Amniotic stem cell (primary cell): ENCODE results near the gene RAB6A.
A peak's percentile ranks its signal among the peaks of the same experiment; 100 is the strongest.

Experiments used
- DNase-seq: peaks from one replicate; lab custom pipeline; 2025; lab: John Stamatoyannopoulos, UW

RAB6A gene

DNA sequence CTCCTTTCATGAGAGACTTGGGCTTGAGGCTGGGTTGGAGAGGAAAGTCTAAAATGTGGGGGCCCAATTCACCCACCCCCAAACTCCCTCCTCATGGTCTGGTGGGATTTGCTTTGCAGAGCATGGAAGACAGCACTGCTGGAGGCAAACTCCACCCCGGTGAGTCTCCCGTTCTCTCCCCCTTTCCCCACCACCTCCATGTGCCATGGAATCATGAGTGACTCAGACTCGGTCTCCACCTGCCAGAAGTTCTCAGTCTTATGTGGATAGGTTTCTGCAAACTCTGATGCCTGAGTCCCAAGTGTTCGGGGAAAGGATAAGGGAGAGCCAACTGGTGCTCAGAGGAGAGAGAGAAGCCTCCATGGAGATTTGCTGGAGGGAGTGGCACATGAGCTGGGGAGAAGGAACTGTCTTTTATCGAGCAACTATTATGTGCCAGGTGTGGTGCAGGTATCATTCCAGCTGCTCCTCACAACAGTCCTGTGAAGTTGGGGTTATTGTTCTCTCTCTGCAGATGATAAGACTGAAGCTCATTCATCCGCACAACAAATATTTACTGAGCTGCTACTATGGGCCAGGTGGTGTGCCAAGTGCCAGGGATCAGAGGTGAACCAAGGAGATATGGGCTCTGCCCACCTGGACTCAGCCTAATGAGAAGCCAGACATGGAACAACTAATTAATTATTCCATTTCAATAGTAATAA, 107.9 kb downstream of the RAB6A start:
- no peak for DNase-seq

DNA sequence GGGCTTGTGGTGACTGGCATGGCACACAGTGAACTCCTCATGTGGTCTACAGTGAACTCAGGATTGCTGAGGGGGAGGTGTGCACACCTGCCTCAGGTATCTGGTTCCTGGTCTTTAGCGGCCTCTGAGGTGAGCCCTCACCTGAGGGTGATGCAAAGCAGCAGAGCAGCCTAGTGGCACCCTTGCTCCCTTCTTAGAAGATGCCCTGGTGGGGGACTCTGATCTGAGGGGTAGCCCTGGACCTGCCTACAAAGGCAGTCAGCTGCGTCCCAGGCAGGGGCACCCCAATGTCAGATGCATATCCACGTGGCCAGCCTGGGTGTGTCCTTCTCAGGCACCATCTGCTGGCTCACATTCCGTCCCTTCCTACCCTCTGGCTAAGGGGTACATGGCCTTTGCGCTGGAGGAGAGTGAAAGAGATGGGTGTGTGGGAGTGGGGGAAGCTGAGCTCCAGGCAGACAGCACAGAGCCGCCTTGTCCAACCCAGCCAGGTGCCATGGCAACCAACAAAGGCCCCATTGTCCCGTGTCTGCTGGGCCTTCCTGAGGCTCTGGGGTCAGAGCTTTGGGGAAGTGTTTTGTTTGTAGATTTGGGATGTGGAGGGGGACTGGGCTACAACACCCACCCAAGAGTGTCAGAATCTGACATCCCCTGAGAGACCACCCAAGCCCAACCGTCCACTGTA, 108.7 kb downstream of the RAB6A start:
- DNase-seq = no peak

DNA sequence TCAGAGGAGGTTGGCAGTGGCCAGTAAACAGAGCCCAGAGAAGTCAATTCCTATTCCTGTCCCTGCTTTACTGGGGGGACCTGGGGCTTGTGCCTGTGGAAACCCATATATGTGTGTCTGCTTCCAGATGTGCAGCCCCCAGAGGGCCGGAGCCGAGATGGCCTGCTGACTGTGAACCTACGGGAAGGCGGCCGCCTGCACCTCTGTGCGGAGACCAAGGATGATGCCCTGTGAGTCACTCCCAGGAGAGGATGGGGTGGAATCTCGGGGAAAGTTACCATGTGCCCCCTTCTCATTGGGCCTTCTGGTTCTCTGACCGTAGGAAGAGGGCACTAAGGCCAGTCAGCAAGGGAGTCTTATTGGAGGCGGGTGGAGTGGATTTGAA, 109.2 kb downstream of the RAB6A start:
- no peak for DNase-seq

DNA sequence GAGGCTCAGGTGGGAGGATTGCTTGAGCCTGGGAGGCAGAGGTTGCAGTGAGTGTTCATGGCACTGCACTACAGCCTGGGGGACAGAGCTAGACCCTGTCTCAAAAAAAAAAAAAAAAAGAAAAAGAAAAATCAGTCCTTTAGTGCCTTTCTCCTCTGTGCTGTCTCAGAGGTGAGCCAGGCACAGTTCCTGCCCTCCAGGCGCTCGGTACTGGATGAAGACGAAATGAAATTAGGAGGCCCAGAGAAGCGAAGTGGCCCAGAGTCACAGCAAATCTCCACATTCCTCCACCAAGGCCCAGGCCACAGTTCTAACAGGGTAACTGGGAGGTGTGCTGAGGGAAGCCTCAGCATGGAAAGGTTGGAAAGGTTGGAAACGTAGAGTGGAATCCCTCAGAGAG, 109.6 kb downstream of the RAB6A start:
- no peak for DNase-seq

DNA sequence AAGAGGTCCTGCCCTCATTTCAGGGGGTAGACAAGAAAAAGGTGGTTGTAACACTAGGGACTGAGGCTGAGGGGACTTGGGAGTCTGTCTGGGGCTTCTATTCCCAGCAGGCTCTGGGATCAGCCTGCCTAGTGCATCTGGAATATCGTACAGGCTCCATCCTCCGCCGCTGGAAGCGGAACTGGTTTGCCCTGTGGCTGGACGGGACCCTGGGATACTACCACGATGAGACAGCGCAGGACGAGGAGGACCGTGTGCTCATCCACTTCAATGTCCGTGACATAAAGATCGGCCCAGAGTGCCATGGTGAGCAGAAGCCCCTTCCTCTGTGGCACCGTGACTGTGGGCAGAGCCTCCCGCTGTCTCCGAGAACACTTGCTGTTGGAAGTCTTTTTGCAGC, 110.5 kb downstream of the RAB6A start:
- no peak for DNase-seq

DNA sequence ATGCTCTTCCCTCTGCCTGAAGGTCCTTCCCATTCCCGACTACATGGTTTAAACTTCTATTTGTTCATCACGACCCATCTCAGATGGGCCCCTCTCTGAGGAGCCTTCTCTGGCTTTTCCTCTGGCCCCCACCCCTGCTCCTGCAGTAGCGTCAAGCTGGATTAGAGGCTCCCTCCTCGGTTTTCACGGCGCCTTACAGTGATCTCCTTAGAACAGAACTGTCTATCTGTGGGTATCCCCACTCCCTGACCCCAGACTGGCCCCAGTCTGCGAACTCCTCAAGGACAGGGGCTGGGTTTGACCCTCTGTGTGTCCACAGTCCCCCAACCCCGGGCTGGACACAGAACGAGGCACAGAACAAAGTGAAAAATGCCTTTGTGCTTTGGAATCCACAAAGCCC, 111.7 kb downstream of the RAB6A start:
- no peak for DNase-seq

DNA sequence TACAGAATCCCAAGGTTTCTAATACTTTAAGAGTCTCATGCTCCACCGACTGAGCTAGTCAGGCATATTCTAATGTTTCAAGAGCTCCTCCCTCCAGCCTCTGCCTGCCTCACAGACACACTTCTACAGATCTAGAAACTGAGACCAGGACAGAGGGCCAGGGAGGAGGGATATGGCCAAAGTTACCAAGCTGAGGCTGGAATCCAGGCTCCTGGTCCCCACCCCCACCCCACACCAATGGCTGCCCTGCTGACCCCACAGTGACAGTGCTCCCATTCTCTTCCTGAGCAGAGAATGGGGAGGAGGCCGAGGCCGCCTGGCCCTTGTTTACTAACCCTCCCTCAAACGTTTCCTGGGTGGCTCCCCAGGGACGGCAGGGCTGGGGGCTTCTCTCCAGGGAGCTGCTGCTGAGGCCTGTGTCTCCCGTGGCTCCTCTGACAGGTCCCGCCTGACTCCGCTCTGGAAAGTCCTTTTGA, 112.3 kb downstream of the RAB6A start:
- DNase-seq = no peak

DNA sequence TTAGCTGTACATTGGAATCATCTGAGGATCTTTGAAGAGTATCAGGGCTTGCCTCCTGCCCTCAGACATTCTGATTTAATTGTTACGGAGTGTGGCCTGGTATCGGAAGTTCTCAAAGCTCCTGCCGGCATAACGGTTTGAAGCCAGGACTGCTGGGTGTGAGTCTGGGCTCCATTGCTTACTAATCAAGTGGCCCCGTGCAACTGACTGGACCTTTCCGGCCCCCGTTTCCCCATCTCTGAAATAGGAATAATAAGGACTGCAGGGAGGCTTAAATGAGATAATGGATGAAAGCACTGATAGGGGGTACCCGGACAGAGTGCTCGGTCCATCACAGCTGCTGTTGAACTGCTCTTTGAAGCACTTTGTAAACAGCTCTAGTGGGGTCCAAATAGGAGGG, 112.8 kb downstream of the RAB6A start:
- no peak for DNase-seq

DNA sequence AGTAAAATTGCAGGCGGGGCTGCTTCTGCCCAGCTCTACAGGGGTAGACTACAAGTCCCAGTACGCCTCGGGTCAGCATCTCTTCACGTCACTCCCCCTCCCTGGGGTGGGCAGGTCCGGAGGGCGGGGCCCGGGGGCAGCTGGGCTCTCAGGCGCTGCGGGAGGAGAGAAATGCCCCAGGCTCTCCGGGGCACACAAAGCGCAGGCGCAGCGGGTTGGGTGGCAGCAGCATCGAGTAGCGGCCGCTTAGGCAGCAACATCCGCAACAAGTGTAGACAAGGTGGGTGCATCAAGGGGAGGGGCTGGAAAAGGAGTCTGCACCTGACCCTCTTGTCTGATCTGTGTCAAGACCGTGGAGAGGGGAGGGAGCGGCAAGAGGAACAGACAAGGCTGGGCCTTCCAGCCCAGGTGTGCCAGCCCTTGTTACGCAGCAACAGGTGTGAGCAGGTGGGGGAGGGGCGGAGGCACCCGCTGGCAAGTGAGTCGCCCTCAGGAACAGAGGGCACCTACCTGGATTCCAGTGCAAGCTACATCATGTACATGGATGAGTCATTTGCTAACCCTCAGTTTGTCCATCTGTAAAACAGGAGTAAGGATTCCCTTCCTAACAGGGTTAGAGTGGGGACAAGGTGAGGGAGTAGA, 113.3 kb downstream of the RAB6A start:
- DNase-seq = peak; percentile 60

DNA sequence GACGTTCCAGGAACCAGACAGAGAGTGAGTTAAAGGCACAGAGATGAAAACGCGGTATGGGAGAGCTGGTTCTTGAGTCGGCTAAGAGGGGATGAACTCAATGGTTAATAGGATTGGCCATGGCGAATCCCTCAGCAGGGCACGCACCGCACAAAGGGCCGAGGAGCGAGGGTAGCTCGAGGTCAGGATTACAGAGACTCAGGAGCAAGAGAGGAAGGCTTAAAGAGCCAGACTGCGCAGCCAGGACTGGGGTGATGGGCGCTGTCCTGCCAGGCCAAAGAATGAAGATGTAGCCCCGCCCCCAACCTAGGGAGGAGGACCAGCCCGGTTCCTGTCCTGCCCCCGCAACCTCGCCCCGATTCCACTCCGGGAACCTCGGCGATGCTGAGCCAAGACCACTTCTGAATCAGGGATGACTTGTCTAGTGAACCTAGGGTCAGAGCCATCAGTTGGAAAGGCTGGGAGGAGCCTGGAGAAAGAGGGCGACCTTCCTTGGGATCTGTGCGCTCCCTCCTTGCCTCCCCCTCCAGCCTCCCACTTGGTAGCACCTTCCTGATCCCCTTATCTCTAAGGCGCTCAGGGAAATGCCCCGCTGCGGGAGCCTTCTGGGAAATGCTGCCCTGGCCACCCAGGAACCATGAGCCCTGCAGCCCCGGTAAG, 114.8 kb downstream of the RAB6A start, which contains the start of gene PLEKHB1:
TSS of gene PLEKHB1 (plus strand) at position 610 of the 660 bp plus-strand sequence. CDS start at position 638, 28 bp downstream.
- no peak for DNase-seq

DNA sequence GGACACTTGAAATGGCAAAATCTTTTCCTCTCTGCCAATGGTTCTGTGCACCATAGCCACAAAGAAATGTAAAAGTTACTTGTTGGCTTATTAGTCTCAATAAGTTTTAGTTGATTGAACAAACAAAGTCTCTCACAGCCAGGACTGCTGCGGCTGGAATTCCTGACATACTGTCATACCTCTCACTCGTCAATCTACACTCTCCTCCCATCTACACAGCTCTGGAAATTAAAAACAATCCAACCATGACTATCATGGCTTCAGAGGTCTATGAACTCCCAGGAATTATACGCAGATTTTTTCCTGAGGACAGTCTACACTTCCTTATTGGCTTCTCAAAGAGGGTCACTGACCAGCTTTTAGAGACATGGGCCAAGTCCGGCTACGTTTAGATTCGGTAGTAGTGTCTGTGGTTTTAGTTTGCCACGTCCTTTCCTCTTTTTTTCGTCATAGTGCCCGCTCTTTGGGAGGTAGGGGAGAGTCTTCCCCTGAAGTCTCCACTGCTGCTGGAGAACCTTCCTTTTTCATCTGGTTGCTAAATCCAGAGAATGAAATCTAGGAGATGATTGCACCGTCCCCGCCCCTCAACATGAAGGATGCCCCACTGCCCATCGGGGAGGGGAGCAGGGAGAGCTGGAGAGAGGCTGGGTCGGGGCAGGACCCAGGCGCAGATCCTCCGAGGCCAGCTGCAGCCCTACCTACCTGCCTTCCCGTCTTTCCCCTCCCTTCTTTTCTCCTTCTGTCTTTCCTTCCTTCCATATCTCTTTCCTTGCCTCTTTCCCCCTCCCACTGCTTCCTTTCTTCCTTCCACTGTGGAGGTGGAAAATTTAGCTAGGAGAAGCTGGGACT, 115.5 kb downstream of the RAB6A start:
- no peak for DNase-seq

DNA sequence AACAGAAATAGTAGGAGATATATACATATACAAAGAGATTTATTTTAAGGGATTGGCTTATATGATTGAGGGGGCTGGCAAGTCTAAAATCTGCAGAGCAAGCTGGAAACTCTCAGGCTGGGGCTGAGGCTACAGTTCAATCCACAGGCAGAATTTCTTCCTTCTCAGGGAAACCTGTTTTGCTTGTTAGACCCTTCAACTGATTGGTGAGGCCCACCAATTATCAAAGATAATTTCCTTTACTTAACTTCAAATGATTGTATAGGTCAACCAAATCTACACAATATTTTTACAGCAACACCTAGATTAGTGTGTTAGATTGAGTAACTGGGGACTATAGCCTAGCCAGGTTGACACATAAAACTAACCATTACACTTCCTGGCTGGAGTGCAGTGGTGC, 119.2 kb downstream of the RAB6A start:
- no peak for DNase-seq

DNA sequence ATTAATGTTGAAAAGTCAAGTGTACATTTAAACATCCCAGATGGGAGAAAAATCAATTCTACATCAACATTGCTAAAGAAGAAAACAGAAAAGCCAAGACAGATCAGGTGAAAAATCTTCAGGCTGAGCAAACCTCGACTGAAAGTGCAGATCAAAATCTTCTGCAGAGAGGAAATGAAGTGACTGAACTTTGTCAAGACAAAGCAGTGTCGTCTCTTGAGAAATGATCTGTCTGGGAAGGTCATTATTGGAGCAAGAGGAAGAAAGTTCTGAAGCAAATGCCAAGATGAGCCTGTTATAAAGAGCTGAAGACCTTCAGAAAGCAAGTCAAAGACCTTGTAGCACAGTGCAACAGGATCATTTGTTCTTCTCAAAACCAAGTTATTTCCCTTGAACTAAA, 120.3 kb downstream of the RAB6A start:
- DNase-seq = no peak

DNA sequence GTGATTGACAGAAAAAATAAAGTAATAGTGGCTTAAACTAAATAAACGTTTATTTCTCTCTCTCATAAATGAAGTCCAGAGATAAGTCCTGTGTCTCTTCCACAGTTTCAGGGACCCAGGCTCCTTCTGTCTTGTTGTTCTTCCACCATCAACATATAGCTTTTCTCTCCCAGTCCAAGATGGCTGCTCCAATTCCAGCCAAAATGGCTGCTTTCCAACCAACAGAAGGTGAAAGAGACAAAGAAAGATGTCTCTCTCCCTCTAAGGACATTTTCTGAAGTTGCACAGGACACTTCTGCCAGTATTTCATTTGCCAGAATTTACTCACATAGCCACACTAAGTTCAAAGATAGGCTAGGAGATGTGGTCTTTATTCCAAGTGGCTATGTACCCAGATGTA, 123.9 kb downstream of the RAB6A start:
- no peak for DNase-seq

DNA sequence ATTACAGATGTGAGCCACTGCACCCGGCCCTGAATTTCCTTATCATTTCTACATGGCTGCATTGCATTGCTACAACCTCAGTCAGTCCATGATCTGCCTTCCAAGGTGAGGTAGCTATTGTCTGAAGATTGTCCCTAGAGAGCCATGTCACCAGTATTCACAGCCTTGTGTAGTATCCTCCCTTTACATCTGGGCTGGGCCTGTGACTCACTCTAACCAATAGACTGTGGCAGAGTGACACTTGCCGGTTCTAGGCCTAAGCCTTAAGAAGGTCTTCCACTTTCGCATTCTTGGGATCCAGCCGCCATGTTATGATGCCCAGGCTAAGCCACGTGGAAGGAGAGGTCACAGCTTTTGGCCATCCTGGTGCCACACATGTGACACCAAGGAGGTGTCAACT, 124.6 kb downstream of the RAB6A start:
- DNase-seq = no peak

DNA sequence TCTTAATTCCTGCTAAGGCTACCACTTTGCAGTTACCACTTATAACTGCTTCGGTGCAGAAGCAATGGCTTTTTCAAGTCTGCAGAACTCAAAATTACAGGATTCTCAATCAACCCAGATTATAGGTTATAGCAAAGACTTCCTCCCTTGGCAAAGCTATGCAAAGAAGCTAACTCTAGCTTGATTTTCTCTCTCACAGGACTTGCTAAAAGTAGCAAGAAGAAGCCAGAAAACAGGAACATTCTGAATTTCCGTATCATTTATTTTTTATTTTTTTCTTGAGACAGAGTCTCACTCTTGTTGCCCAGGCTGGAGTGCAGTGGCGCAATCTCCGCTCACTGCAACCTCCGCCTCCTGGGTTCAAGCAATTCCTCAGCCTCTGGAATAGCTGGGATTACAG, 125.2 kb downstream of the RAB6A start:
- DNase-seq = no peak

DNA sequence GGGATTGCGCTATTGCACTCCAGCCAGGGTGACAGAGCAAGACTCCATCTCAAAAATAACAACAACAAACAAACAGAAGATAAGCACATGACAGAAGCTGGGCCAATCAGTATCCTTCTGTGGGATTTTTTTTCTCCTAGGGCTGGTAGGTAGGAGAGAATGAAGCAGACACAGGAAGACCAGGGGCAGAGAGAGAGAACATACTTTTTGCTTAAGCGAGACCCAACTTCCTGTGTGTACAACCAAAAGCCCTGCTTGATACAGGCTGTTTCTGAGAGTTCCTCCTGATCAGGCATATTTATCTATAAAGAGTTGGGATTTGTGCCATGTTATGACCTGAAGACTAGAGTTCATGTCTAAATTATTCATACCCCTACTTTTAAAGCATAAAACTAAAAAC, 126.9 kb downstream of the RAB6A start:
- DNase-seq = no peak

DNA sequence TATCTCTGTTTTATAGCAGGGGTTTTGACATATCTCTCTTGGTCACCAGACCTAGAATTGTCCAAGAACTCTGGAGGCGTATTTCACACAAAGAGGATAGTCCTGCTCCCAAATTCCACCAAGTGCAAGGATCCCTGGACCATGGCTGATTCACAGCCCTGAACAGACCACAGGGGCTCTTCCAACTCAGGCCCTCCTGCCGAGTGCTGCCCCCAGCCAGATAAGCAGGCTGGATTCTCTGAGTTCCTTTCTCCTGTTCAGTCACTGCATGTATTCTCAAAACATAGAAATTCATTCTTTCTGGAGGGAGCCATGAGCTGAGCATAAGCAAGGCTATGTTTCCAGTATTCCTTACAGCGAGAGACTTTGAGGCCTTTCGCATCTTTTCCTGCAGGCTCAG, 127.9 kb downstream of the RAB6A start:
- no peak for DNase-seq

DNA sequence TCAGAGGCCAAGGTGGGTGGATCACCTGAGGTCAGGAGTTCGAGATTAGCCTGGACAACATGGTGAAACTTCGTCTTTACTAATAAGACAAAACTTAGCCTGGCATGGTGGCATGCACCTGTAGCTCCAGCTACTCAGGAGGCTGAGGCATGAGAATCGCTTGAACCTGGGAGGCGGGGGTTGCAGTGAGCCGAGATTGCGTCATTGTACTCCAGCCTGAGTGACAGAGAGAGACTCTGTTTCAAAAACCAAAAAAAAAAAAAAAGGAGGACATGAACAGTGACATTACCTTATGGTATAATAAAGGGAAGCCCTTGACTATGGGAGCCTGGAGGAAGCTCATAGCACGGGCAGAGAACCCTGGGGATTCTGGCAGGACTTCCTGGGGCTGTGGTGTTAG, 131.0 kb downstream of the RAB6A start:
- DNase-seq = no peak

DNA sequence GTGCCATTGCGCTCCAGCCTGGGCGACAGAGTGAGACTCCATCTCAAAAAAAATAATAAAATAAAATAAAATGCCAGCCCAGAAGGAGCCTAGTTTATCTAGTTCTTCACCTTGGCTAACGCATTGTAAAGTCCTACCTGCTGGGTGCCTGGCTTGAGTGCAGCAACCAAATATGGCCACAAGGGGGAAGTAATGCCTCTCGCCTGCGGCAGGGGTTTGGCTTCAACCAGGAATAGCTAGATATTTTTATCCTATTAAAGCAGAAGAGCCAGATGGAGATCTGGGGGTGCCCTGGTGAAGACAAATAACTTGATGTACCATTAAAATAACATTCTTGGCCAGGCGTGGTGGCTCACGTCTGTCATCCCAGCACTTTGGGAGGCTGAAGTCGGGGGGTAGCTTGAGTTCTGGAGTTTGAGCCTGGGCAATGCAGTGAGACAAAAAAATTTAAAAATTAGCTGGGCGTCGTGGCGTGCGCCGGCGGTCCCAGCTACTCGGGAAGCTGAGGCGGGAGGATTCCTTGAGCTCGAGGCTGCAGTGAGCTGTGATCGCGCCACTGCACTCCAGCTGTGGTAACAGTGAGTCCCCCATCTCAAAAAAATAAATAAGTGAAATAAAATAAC, 135.1 kb downstream of the RAB6A start:
- DNase-seq = peak; percentile 4
